WTC11 (cell line): ENCODE data around the gene TNFSF11.

ENCODE experiments used
- CTCF ChIP-seq: fragments of 200-600 bp; IDR thresholded peaks from 2 replicates; pipeline ENCODE4 v1.8.0; 2022; ENCODE audit warnings: antibody characterized with exemption
- E2F1 ChIP-seq: sonication (generic); formaldehyde crosslinking; IDR thresholded peaks from 2 replicates; pipeline ENCODE4 v1.8.0; 2022; ENCODE audit warnings: mild to moderate bottlenecking, missing genetic modification reagents
- FOXK1 ChIP-seq: sonication (generic); formaldehyde crosslinking; IDR thresholded peaks from 2 replicates; pipeline ENCODE4 v1.8.0; 2022; ENCODE audit warnings: mild to moderate bottlenecking, moderate library complexity, missing genetic modification reagents
- IRF1 ChIP-seq: sonication (generic); formaldehyde crosslinking; IDR thresholded peaks from 2 replicates; pipeline ENCODE4 v1.8.0; 2023; ENCODE audit warnings: missing genetic modification reagents
- NFYB ChIP-seq: sonication (generic); formaldehyde crosslinking; conservative IDR thresholded peaks from 2 replicates; pipeline ENCODE4 v1.8.0; 2022; ENCODE audit warnings: low read depth, missing genetic modification reagents
- NR3C1 ChIP-seq: sonication (generic); formaldehyde crosslinking; conservative IDR thresholded peaks from 2 replicates; pipeline ENCODE4 v1.8.1; 2023; ENCODE audit warnings: low read depth, mild to moderate bottlenecking, missing genetic modification reagents
- ZSCAN18 ChIP-seq: fragments of 250-450 bp; sonication (Bioruptor Pico); IDR thresholded peaks from 2 replicates; pipeline ENCODE4 v2.1.2; 2022; ENCODE audit warnings: mild to moderate bottlenecking, moderate library complexity

- no peak for TF ChIP-seq CTCF
- no peak for TF ChIP-seq E2F1 (CRISPR knock-in tag)
- TF ChIP-seq ZSCAN18 (CRISPR knock-in tag): no peak
- TF ChIP-seq IRF1 (CRISPR knock-in tag): no peak
- no peak for TF ChIP-seq FOXK1 (CRISPR knock-in tag)
- TF ChIP-seq NR3C1 (CRISPR knock-in tag): no peak
- no peak for TF ChIP-seq NFYB
Measured at GRCh38 chr13:42532561-42533335, 41.2 kb upstream of the TNFSF11 start.
